Endodermal cell (in vitro differentiated cells): ENCODE data around the gene COL4A6. TPM values are rescaled to one million over a fixed set of nuclear protein-coding genes. Genes with fewer than 3 reads are reported as not detected.

Source experiments
- DNase-seq: peaks from one replicate; pipeline ENCODE4 v3.0.0-alpha.2; 2017
- H3K27ac ChIP-seq: 2 replicates; pipeline ENCODE4 v1.5.1; 2013; ENCODE audit warnings: mild to moderate bottlenecking, low read depth, low read length, moderate library complexity
- H3K27me3 ChIP-seq: 2 replicates; pipeline ENCODE4 v1.6.1; 2013; ENCODE audit warnings: mild to moderate bottlenecking, low read length, moderate library complexity; ENCODE audit not compliant: insufficient read depth, control insufficient read depth, poor library complexity, severe bottlenecking
- H3K36me3 ChIP-seq: 2 replicates; pipeline ENCODE4 v1.7.0; 2013; ENCODE audit warnings: mild to moderate bottlenecking, low read length, moderate library complexity; ENCODE audit not compliant: control insufficient read depth, insufficient read depth
- H3K4me1 ChIP-seq: one replicate; pipeline ENCODE4 v1.7.0; 2013; ENCODE audit warnings: low read length; ENCODE audit not compliant: control insufficient read depth, insufficient read depth
- H3K4me3 ChIP-seq: 2 replicates; pipeline ENCODE4 v1.5.1; 2013; ENCODE audit warnings: mild to moderate bottlenecking, low read length, moderate library complexity
- H3K9ac ChIP-seq: 2 replicates; pipeline ENCODE4 v1.6.1; 2013; ENCODE audit warnings: mild to moderate bottlenecking, low read length, moderate library complexity; ENCODE audit not compliant: poor library complexity, severe bottlenecking; ENCODE audit errors: extremely low read depth
- H3K9me3 ChIP-seq: 2 replicates; pipeline ENCODE4 v1.6.1; 2013; ENCODE audit warnings: mild to moderate bottlenecking, low read length, moderate library complexity; ENCODE audit not compliant: control insufficient read depth
- H3K27ac Mint-ChIP-seq: 2 replicates; pipeline ENCODE4 v1.8.0; 2020; ENCODE audit warnings: mixed read lengths
- H3K27me3 Mint-ChIP-seq: 2 replicates; pipeline ENCODE4 v1.8.0; 2021; ENCODE audit warnings: mild to moderate bottlenecking, mixed read lengths; ENCODE audit not compliant: insufficient read depth
- H3K36me3 Mint-ChIP-seq: 2 replicates; pipeline ENCODE4 v1.8.0; 2020; ENCODE audit warnings: low read depth, mixed read lengths
- H3K4me1 Mint-ChIP-seq: 2 replicates; pipeline ENCODE4 v1.8.0; 2020; ENCODE audit warnings: mixed read lengths
- H3K4me3 Mint-ChIP-seq: 2 replicates; pipeline ENCODE4 v1.8.0; 2020; ENCODE audit warnings: mild to moderate bottlenecking, moderate library complexity, mixed read lengths
- H3K9me3 Mint-ChIP-seq: 2 replicates; pipeline ENCODE4 v1.8.0; 2020; ENCODE audit warnings: mild to moderate bottlenecking, mixed read lengths
- CTCF ChIP-seq: fragments of 200-600 bp; sonication (generic); conservative IDR thresholded peaks from 2 replicates; pipeline ENCODE4 v1.5.0; 2021; ENCODE audit warnings: antibody characterized with exemption, mild to moderate bottlenecking
- WGBS, 2 experiments: methylation state at CpG; one replicate each; pipeline versions ENCODE4 v1.1.5 to v1.1.7; 2013; ENCODE audit warnings: missing lambda C conversion rate in 2 of 2, mixed read lengths in 1 of 2; ENCODE audit not compliant: insufficient coverage in 1 of 2, insufficient read length in 1 of 2; 5-methylcytosine and 5-hydroxymethylcytosine counted together
- total RNA-seq, 2 donors: library from RNA; stranded (reverse); fragmentation: NEBNext Ultra II Directional in 1 of 2; extraction: Animal tissue kit (Norgen Biotek cat#: 25700) in 1 of 2; gene quantifications; 2 replicates in 1 of 2; 3 replicates in 1 of 2; pipeline ENCODE4 v1.2.1, GENCODE V29; 2021

COL4A6 gene
- total RNA-seq, 2 donors from 2014 or later, result 205 to 338 TPM

GRCh38 chrX:108456971-108457477 lies 18.8 kb upstream of the COL4A6 start:
- Histone ChIP-seq H3K9me3 (peaks cover 7% of the 10 kb centered on the region), H3K27me3 (no peaks in the 10 kb centered on the region), H3K36me3 (peaks cover 20% of the 10 kb centered on the region), H3K4me3 (no peak overlapping the region), H3K4me1 (no peaks in the 10 kb centered on the region), H3K9ac (no peak overlapping the region), H3K27ac (no peak overlapping the region)
- no peak for DNase-seq
- no peak overlapping the region for H3K4me3 Mint-ChIP-seq
- no peak for TF ChIP-seq CTCF
- whole genome bisulfite sequencing, 2 experiments, result 95% methylated on average over 3 of the region's 4 CpGs; no CpG with 5 or more reads in 1 of the 2 experiments
- no peak overlapping the region for H3K27ac Mint-ChIP-seq
- peaks cover 53% of the 10 kb centered on the region for H3K36me3 Mint-ChIP-seq
- peaks cover 2% of the 10 kb centered on the region for H3K4me1 Mint-ChIP-seq
- peaks cover 8% of the 10 kb centered on the region for H3K9me3 Mint-ChIP-seq
- no peaks in the 10 kb centered on the region for H3K27me3 Mint-ChIP-seq

GRCh38 chrX:108453841-108454240 lies 15.6 kb upstream of the COL4A6 start:
- peaks cover 23% of the 10 kb centered on the region for H3K36me3 ChIP-seq
- Mint-ChIP-seq H3K36me3 (peaks cover 63% of the 10 kb centered on the region), H3K4me1 (no peaks in the 10 kb centered on the region), H3K4me3 (no peak overlapping the region), H3K9me3 (peaks cover 21% of the 10 kb centered on the region), H3K27me3 (no peaks in the 10 kb centered on the region), H3K27ac (no peak overlapping the region)
- H3K27ac ChIP-seq, result no peak overlapping the region
- H3K27me3 ChIP-seq, result no peaks in the 10 kb centered on the region
- no peaks in the 10 kb centered on the region for H3K4me1 ChIP-seq
- no peak for DNase-seq
- no peak overlapping the region for H3K4me3 ChIP-seq
- 91% methylated on average over 1 of the region's 3 CpGs; no CpG with 5 or more reads in 1 of the 2 experiments for WGBS, 2 experiments
- H3K9ac ChIP-seq, result no peak overlapping the region
- TF ChIP-seq CTCF, result no peak
- peaks cover 14% of the 10 kb centered on the region for H3K9me3 ChIP-seq

GRCh38 chrX:108447303-108447702 lies 9.1 kb upstream of the COL4A6 start:
- H3K27ac Mint-ChIP-seq, result no peak overlapping the region
- no peak for TF ChIP-seq CTCF

More at GRCh38 chrX:108447303-108447702, 9.1 kb upstream of the COL4A6 start:
- Histone ChIP-seq H3K9me3 (peaks cover 16% of the 10 kb centered on the region), H3K4me1 (no peaks in the 10 kb centered on the region), H3K27ac (no peak overlapping the region), H3K36me3 (peaks cover 15% of the 10 kb centered on the region), H3K4me3 (no peak overlapping the region), H3K9ac (no peak overlapping the region), H3K27me3 (no peaks in the 10 kb centered on the region)
- DNase-seq, result no peak
- H3K9me3 Mint-ChIP-seq, result peaks cover 35% of the 10 kb centered on the region
- H3K4me1 Mint-ChIP-seq, result peaks cover 19% of the 10 kb centered on the region
- H3K36me3 Mint-ChIP-seq, result peaks cover 60% of the 10 kb centered on the region
- no peak overlapping the region for H3K4me3 Mint-ChIP-seq
- H3K27me3 Mint-ChIP-seq, result no peaks in the 10 kb centered on the region
- 87 to 100% methylated on average over 1 to 2 of the region's 2 CpGs for WGBS, 2 experiments
